HPDE6-E6E7 (cell line): ENCODE results near the gene THADA.
"Not testable (repeated sequence)": the region's sequence is repeated elsewhere in the genome, so short reads cannot be mapped to it uniquely, and the experiment has no call there.

Source experiments
- DNase-seq: peaks from one replicate; pipeline ENCODE4 v3.0.0; 2011; ENCODE audit warnings: missing footprints; ENCODE audit errors: extremely low spot score

Gene THADA

GRCh38 chr2:43605079-43605655, 9.3 kb upstream of the THADA start:
- peak; percentile 43 for DNase-seq

GRCh38 chr2:43604674-43605073, 8.8 kb upstream of the THADA start:
- DNase-seq = no peak

GRCh38 chr2:43600596-43600995, 4.8 kb upstream of the THADA start:
- DNase-seq = not testable (repeated sequence)

GRCh38 chr2:43594875-43595274, 963 bp downstream of the THADA start:
- DNase-seq = no peak

GRCh38 chr2:43593254-43593653, 2.6 kb downstream of the THADA start:
- DNase-seq = no peak

GRCh38 chr2:43592443-43592842, 3.4 kb downstream of the THADA start:
- no peak for DNase-seq

- DNase-seq = no peak
These were observed 10.1 kb downstream of the THADA start for GRCh38 chr2:43585708-43586107.

- no peak for DNase-seq
These were observed 16.4 kb downstream of the THADA start for GRCh38 chr2:43579275-43579981.

- DNase-seq = peak; percentile 21
These were observed 18.6 kb downstream of the THADA start for GRCh38 chr2:43576981-43577892.

GRCh38 chr2:43572244-43572643, 23.6 kb downstream of the THADA start:
- DNase-seq = no peak

- no peak for DNase-seq
These were observed 25.9 kb downstream of the THADA start for GRCh38 chr2:43569921-43570320.

GRCh38 chr2:43568228-43568627, 27.6 kb downstream of the THADA start:
- DNase-seq = no peak

- DNase-seq = no peak
These were observed 29.4 kb downstream of the THADA start for GRCh38 chr2:43566461-43566729.

- DNase-seq = no peak
These were observed 32.2 kb downstream of the THADA start for GRCh38 chr2:43563679-43564078.

GRCh38 chr2:43560231-43560547, 35.6 kb downstream of the THADA start:
- DNase-seq = no peak

- DNase-seq = no peak
These were observed 36.2 kb downstream of the THADA start for GRCh38 chr2:43559391-43560230.

GRCh38 chr2:43557196-43557595, 38.6 kb downstream of the THADA start:
- DNase-seq = no peak

GRCh38 chr2:43556256-43556655, 39.6 kb downstream of the THADA start:
- DNase-seq = no peak

GRCh38 chr2:43553341-43553855, 42.4 kb downstream of the THADA start:
- DNase-seq = no peak

- DNase-seq = no peak
These were observed 43.8 kb downstream of the THADA start for GRCh38 chr2:43551990-43552389.

GRCh38 chr2:43548381-43548780, 47.5 kb downstream of the THADA start:
- not testable (repeated sequence) for DNase-seq
